Heart left ventricle (tissue), 16 donors: ENCODE results near the gene NADSYN1. TPM values are rescaled to one million over a fixed set of nuclear protein-coding genes. Genes with fewer than 3 reads are reported as not detected.

Experiments used
- ATAC-seq, 4 donors: fragments of 200-7000 bp; cut with Tn5 transposase; one replicate each; pipeline ENCODE4 v1.9.1; 2020 to 2022; ENCODE audit warnings: moderate library complexity in 4 of 4, mild to moderate bottlenecking in 3 of 4, moderate number of reproducible peaks in 1 of 4
- DNase-seq, 5 donors: peaks; one replicate each; pipeline ENCODE4 v3.0.0-alpha.2; 2020
- H3K27ac ChIP-seq, 12 donors: fragments of 200-600 bp; sonication (generic) in 4 of 12; one replicate each; pipeline versions ENCODE4 v1.5.0 to v1.8.0; 2016 to 2022; ENCODE audit warnings: mild to moderate bottlenecking in 2 of 12
- H3K27me3 ChIP-seq, 9 donors: fragments of 200-600 bp; sonication (generic) in 2 of 9; one replicate each; pipeline versions ENCODE4 v1.5.1 to v1.8.0; 2016 to 2022; ENCODE audit warnings: mild to moderate bottlenecking in 3 of 9
- H3K36me3 ChIP-seq, 9 donors: fragments of 200-600 bp; sonication (generic) in 2 of 9; one replicate each; pipeline versions ENCODE4 v1.5.0 to v1.8.0; 2018 to 2022; ENCODE audit warnings: mild to moderate bottlenecking in 2 of 9
- H3K4me1 ChIP-seq, 12 donors: fragments of 200-600 bp; sonication (generic) in 4 of 12; one replicate each; pipeline versions ENCODE4 v1.5.0 to v1.8.0; 2016 to 2022; ENCODE audit warnings: mild to moderate bottlenecking in 3 of 12
- H3K4me3 ChIP-seq, 12 donors: fragments of 200-600 bp; sonication (generic) in 4 of 12; one replicate each; pipeline versions ENCODE4 v1.5.0 to v1.8.0; 2017 to 2022; ENCODE audit warnings: mild to moderate bottlenecking in 9 of 12, moderate library complexity in 4 of 12
- H3K9me3 ChIP-seq, 12 donors: fragments of 200-600 bp; sonication (generic) in 4 of 12; one replicate each; pipeline versions ENCODE4 v1.5.0 to v1.8.0; 2016 to 2022; ENCODE audit warnings: mild to moderate bottlenecking in 1 of 12
- CTCF ChIP-seq, 12 donors: fragments of 200-600 bp; sonication (generic) in 4 of 12; IDR thresholded peaks; one replicate each; pipeline versions ENCODE4 v1.5.0 to v1.8.0; 2018 to 2022; ENCODE audit warnings: antibody characterized with exemption in 12 of 12, mild to moderate bottlenecking in 5 of 12
- POLR2A ChIP-seq, 2 donors: fragments of 450-650 bp; IDR thresholded peaks; one replicate each; pipeline ENCODE4 v1.6.1; 2017; ENCODE audit warnings: antibody characterized with exemption in 2 of 2, mild to moderate bottlenecking in 2 of 2, moderate library complexity in 2 of 2
- WGBS, 4 donors: extraction: QIAGEN DNeasy Blood & Tissue Kit in 2 of 4; methylation state at CpG; one replicate each; pipeline versions ENCODE4 v1.1.5 to v1.1.7; 2013 to 2018; 5-methylcytosine and 5-hydroxymethylcytosine counted together
- intact Hi-C, 10 donors: fragments of 100-400 bp; cut with DNase I; formaldehyde crosslinking; loops; one replicate each; pipeline versions ENCODE4 v1.11.1 to v1.14.2; 2022
- polyA plus RNA-seq, 2 donors: library from polyadenylated mRNA; stranded (reverse); fragments of 200-250 nt; gene quantifications; one replicate each; pipeline ENCODE4 v1.2.3, GENCODE V29; 2013
- total RNA-seq, 9 donors: library from RNA; depleted of rRNA in 2 of 9; stranded (reverse); fragments of >200 nt in 2 of 9; fragmentation: NEBNext Ultra II Directional in 3 of 9; extraction: Animal tissue kit (Norgen Biotek cat#: 25700) in 3 of 9; gene quantifications; one replicate each; pipeline versions ENCODE4 v1.1.0 to v1.2.4, GENCODE V29; 2016 to 2023
- donor health status: ischemic (EF 13 %, LVEDD 7.1; RV severe dilation, severe dysfunction).
- donor health status: healthy with polysubstance abuse.
- donor health status: DM: no; HTN: yes; CAD: no.
- donor health status: DM: no; HTN: no; CAD: no.
- donor health status: ischemic (EF 25% LVEDD 6.9; RV normal size, moderate dysfunction).
- donor health status: ischemic (EF 25% LVEDD 5.7; RV mildly dilated, moderate dysfunction).
- donor health status: healthy.
- donor health status: DM: yes; HTN: yes; CAD: no.
- donor health status: ischemic (EF 35%, LVEDD 5.7; RV mildly dilated, moderate dysfunction).
- donor health status: nonischemic (EF 11% LVEDD 7.7; RV severe dilation, severe dysfunction).
- donor health status: DM: yes; HTN: yes; CAD: no.
- donor health status: PGD.
- donor health status: ischemic (EF 29% LVEDD 5.4; RV normal size, mild dysfunction).
- donor health status: nonischemic (EF 23%, LVEDD 6.1; RV moderate dilation, normal function).

NADSYN1 gene
- total and polyA plus RNA-seq, 11 donors = 11.4 to 41.9 (median 19.4) TPM

DNA sequence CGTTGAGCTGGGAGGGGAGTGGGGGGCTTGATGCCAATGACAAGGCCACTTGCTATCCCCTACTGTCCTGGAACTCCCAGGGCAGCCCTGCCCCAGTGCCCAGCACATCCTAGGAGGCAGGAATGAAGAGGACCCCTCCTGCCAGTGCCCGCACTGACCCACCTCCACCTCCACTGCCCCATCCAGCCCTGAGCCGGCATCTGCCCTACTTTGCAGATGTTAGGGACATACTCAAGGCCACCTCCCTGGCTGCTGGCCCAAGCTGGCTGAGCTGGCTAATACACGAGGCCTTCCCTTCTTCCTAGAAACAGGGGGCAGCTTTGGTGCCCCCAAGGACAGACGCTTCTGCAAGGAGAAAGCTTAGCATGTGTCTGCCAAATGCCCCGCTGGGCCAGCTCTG is 15.6 kb upstream of the NADSYN1 start:
- intact Hi-C loops = no loop called here
- WGBS, 4 donors = 62 to 88% (median 87%) methylated on average over 3 to 6 of the region's 6 CpGs
- Histone ChIP-seq H3K9me3 (no peaks in the 10 kb centered on the region), H3K4me1 (peaks cover 0 to 15% (median 7%) of the 10 kb centered on the region in 12 donors), H3K36me3 (peaks cover 0 to 65% (median 21%) of the 10 kb centered on the region in 9 donors), H3K27me3 (no peaks in the 10 kb centered on the region), H3K4me3 (no peak overlapping the region), H3K27ac (no peak overlapping the region)
- no peak for DNase-seq
- ATAC-seq = no peak
- TF ChIP-seq POLR2A (IDR thresholded peaks at IDR 0.05) = no peak
- no peak for TF ChIP-seq CTCF (IDR thresholded peaks at IDR 0.05)

DNA sequence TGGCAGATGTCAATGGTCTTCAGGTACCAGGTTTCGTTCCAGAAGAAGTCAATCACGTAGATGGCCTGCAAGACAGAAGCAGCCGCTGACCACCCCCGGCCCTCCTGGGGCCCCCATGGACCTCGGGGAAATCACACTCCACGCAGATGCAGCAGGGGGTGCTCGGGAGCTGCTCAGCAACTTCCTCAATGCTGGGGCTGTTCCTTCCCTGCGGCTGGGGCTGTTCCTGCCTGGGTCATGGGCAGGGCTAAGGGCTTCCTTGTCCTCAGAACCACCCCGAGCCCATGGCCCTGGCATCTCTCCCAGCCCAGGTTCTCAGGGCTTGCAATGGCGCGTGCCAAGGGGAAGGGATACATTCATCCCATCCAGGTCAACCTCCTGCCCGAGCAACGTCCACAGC is 15.1 kb upstream of the NADSYN1 start:
- TF ChIP-seq CTCF (IDR thresholded peaks at IDR 0.05) = no peak
- TF ChIP-seq POLR2A (IDR thresholded peaks at IDR 0.05) = no peak
- H3K27ac ChIP-seq = no peak overlapping the region
- intact Hi-C loops = no loop called here
- no peak for ATAC-seq
- WGBS, 4 donors = 77 to 85% (median 80%) methylated on average over 11 to 13 of the region's 13 CpGs
- H3K4me1 ChIP-seq = peaks cover 0 to 13% (median 7%) of the 10 kb centered on the region in 12 donors
- no peaks in the 10 kb centered on the region for H3K9me3 ChIP-seq
- DNase-seq = no peak
- peaks cover 0 to 69% (median 21%) of the 10 kb centered on the region in 9 donors for H3K36me3 ChIP-seq
- no peaks in the 10 kb centered on the region for H3K27me3 ChIP-seq
- no peak overlapping the region for H3K4me3 ChIP-seq

DNA sequence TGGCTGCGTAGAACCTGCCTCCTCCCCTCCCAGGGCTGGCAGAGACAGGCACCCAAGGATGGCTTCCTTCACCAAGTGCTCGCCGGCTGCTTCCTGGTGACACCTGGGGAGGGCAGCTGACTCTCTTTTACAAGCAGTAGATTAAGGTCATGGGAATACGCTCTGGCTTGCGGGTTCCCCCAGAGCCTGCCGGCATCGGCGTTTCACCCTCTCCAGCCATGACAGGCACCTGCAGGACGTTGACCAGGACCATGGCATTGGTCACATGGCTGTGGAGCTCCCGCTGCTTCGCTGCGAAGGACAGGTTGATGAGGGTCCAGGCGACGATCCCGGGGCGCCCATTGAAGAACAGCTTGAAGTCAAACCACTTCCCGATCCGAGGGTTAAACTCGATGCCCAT is 14.4 kb upstream of the NADSYN1 start:
- no peak for DNase-seq
- intact Hi-C loops = no loop called here
- H3K4me1 ChIP-seq = peaks cover 0 to 5% (median 3%) of the 10 kb centered on the region in 12 donors
- TF ChIP-seq CTCF (IDR thresholded peaks at IDR 0.05) (no peak), POLR2A (IDR thresholded peaks at IDR 0.05) (no peak)
- no peaks in the 10 kb centered on the region for H3K27me3 ChIP-seq
- WGBS, 4 donors = 92 to 95% (median 94%) methylated on average over 15 to 19 of the region's 19 CpGs
- no peak overlapping the region for H3K4me3 ChIP-seq
- no peak overlapping the region for H3K27ac ChIP-seq
- H3K36me3 ChIP-seq = peaks cover 0 to 77% (median 24%) of the 10 kb centered on the region in 9 donors
- no peak for ATAC-seq
- H3K9me3 ChIP-seq = no peaks in the 10 kb centered on the region

GRCh38 chr11:71440021-71440755 is 12.8 kb upstream of the NADSYN1 start:
- 91 to 98% (median 95%) methylated on average over 6 of the region's 6 CpGs for WGBS, 4 donors
- Histone ChIP-seq H3K9me3 (no peaks in the 10 kb centered on the region), H3K36me3 (peaks cover 0 to 83% (median 32%) of the 10 kb centered on the region in 9 donors), H3K27me3 (no peaks in the 10 kb centered on the region), H3K4me1 (no peaks in the 10 kb centered on the region), H3K4me3 (no peak overlapping the region), H3K27ac (no peak overlapping the region)
- no peak for TF ChIP-seq CTCF (IDR thresholded peaks at IDR 0.05)
- no peak for TF ChIP-seq POLR2A (IDR thresholded peaks at IDR 0.05)
- intact Hi-C loops = no loop called here
- ATAC-seq (no peak), DNase-seq (no peak)
